ENCODE results near the gene HBS1L. TPM values are rescaled to one million over a fixed set of nuclear protein-coding genes. Genes with fewer than 3 reads are reported as not detected.

Gene HBS1L
- total RNA-seq, 1 experiment from 2014 or later: 89.4 TPM

DNA sequence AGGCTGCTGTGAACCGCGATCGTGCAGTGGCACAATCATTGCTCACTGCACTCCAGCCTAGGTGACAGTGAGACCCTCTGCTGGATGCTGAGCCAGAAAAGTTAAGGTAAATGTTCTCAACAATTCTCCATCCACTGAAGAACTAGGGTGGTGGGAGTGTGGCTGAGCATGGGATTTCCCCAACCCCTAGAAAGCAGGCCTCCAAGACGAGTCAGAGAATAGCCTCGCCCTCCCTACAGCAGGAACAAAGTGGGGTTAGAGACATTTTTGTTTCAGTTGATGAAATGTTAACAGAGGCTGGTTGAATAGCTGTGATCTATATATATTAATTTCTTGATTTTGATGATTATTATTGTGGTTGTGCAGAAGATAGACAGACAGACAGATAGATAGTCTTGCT is 98.6 kb downstream of the HBS1L start:
- no TSS peak for BruUV-seq (replicated peaks)
- H2AFZ ChIP-seq (ENCODE audit: low read depth, low read length, poor library complexity, severe bottlenecking): no peak overlapping the region

DNA sequence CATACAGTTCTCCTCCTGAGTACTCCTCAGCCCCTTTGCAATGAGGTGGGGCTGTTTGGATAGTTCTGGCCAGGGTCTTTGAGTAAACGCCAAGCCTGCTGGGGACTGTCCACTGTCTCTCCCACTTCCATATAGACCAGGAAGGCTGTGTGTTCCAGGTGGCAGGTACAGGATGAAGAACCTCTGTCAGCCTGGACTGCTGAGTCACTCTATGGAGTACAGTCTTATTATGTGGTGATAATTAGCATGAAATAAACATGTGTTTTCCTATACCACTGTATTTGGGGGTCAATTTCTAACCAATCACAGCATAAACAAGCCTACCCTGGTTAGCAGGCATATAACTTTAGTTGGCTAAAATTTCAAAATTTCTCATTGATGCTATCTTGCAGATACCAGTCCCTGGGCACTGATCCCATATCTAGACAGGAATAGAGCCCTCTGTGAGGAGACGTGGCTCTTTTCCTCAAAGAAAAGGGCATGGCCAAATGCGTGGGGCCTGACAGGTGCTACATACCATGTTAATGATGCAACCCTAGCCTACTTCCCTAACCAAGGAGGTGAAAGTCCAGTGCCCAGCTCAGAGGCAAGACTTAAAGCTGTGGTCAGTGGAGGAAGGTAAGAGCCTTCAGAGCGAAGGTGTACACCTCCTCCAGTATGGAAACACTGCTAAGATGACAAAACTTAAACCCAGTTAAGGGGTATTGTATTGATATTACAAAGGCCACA is 100.2 kb downstream of the HBS1L start:
- DNase-seq (ENCODE audit: low read depth, low spot score) (no peak), ATAC-seq (no peak; the same call in 1 of the 2 replicates)
- H3K9me3 ChIP-seq (ENCODE audit: control insufficient read depth in 1 of 2, insufficient read depth in 1 of 2, low read depth in 1 of 2, low read length in 2 of 2): no peaks in the 10 kb centered on the region
- H3K36me3 ChIP-seq (ENCODE audit: control insufficient read depth in 1 of 2, insufficient read depth in 2 of 2, low read length in 2 of 2): peaks cover 0 to 5% of the 10 kb centered on the region in 2 experiments; a peak in 2 of 4 replicates
- H3K4me1 ChIP-seq (ENCODE audit: control insufficient read depth in 1 of 2, insufficient read depth in 2 of 2, low read length in 2 of 2): no peaks in the 10 kb centered on the region; a peak in 1 of 4 replicates
- H3K9me2 ChIP-seq (ENCODE audit: insufficient read depth): no peaks in the 10 kb centered on the region
- no peak overlapping the region for H3K4me2 ChIP-seq (ENCODE audit: low read length)
- no peaks in the 10 kb centered on the region for H3K27me3 ChIP-seq (ENCODE audit: insufficient read depth, low read length)
- CTCF ChIA-PET: no interaction called here
- H2AFZ ChIP-seq (ENCODE audit: low read depth, low read length, poor library complexity, severe bottlenecking): no peak overlapping the region
- H4K20me1 ChIP-seq (ENCODE audit: insufficient read depth): no peaks in the 10 kb centered on the region
- intact Hi-C loops (cut with micrococcal nuclease): no loop called here
- no peak overlapping the region for H3K27ac ChIP-seq (ENCODE audit: low read depth, low read length)
- RAD21 ChIA-PET (ENCODE audit: low non-redundant PET in 1 of 2, low total read pairs in 2 of 2, uncharacterized antibody in 2 of 2, unreplicated experiment in 2 of 2): no interaction called here
- H3K9ac ChIP-seq (ENCODE audit: low read length): no peak overlapping the region
- no peaks in the 10 kb centered on the region for H3K79me2 ChIP-seq (ENCODE audit: insufficient read depth, low read length)
- BruUV-seq (replicated peaks): no TSS peak
- H3K4me3 ChIP-seq (replicated peaks in 1 of 2; ENCODE audit: low read depth in 1 of 2, low read length in 2 of 2): no peak overlapping the region
- POLR2A ChIA-PET: no interaction called here
- TF ChIP-seq, protein P1, sequence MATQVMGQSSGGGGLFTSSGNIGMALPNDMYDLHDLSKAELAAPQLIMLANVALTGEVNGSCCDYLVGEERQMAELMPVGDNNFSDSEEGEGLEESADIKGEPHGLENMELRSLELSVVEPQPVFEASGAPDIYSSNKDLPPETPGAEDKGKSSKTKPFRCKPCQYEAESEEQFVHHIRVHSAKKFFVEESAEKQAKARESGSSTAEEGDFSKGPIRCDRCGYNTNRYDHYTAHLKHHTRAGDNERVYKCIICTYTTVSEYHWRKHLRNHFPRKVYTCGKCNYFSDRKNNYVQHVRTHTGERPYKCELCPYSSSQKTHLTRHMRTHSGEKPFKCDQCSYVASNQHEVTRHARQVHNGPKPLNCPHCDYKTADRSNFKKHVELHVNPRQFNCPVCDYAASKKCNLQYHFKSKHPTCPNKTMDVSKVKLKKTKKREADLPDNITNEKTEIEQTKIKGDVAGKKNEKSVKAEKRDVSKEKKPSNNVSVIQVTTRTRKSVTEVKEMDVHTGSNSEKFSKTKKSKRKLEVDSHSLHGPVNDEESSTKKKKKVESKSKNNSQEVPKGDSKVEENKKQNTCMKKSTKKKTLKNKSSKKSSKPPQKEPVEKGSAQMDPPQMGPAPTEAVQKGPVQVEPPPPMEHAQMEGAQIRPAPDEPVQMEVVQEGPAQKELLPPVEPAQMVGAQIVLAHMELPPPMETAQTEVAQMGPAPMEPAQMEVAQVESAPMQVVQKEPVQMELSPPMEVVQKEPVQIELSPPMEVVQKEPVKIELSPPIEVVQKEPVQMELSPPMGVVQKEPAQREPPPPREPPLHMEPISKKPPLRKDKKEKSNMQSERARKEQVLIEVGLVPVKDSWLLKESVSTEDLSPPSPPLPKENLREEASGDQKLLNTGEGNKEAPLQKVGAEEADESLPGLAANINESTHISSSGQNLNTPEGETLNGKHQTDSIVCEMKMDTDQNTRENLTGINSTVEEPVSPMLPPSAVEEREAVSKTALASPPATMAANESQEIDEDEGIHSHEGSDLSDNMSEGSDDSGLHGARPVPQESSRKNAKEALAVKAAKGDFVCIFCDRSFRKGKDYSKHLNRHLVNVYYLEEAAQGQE (IDR thresholded peaks at IDR 0.05; ENCODE audit: low read depth): no peak
- no peak for TF ChIP-seq TCF7L2 (IDR thresholded peaks at IDR 0.05; ENCODE audit: borderline replicate concordance, extremely low read depth, insufficient read depth, insufficient read length)
- TF ChIP-seq, protein P2, sequence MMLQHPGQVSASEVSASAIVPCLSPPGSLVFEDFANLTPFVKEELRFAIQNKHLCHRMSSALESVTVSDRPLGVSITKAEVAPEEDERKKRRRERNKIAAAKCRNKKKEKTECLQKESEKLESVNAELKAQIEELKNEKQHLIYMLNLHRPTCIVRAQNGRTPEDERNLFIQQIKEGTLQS (IDR thresholded peaks at IDR 0.05): no peak
- TF ChIP-seq RAD21 (IDR thresholded peaks at IDR 0.05; ENCODE audit: low read depth): no peak
- TF ChIP-seq EGR1 (IDR thresholded peaks at IDR 0.05; ENCODE audit: low read depth): no peak
- no peak for TF ChIP-seq EZH2phosphoT487 (IDR thresholded peaks at IDR 0.05; ENCODE audit: borderline replicate concordance)
- no peak for TF ChIP-seq JUND (IDR thresholded peaks at IDR 0.05)
- no peak for TF ChIP-seq ZNF274 (IDR thresholded peaks at IDR 0.05; ENCODE audit: low read depth, low read length)
- TF ChIP-seq CBX3 (IDR thresholded peaks at IDR 0.05; ENCODE audit: low read depth): no peak
- TF ChIP-seq EZH2 (IDR thresholded peaks at IDR 0.05): no peak
- TF ChIP-seq SP1 (IDR thresholded peaks at IDR 0.05; ENCODE audit: low read depth): no peak
- TF ChIP-seq YY1 (IDR thresholded peaks at IDR 0.05; ENCODE audit: extremely low read depth, insufficient replicate concordance, low read depth, low read length): no peak

More for the DNA sequence above, 98.6 kb downstream of the HBS1L start:
- Histone ChIP-seq H3K9ac (ENCODE audit: low read length) (no peak overlapping the region), H3K79me2 (ENCODE audit: insufficient read depth, low read length) (no peaks in the 10 kb centered on the region), H3K4me2 (ENCODE audit: low read length) (no peak overlapping the region), H3K27me3 (ENCODE audit: insufficient read depth, low read length) (no peaks in the 10 kb centered on the region), H3K36me3 (ENCODE audit: control insufficient read depth in 1 of 2, insufficient read depth in 2 of 2, low read length in 2 of 2) (peaks cover 0 to 10% of the 10 kb centered on the region in 2 experiments; a peak in 3 of 4 replicates), H4K20me1 (ENCODE audit: insufficient read depth) (no peaks in the 10 kb centered on the region), H3K9me2 (ENCODE audit: insufficient read depth) (no peaks in the 10 kb centered on the region), H3K27ac (ENCODE audit: low read depth, low read length) (no peak overlapping the region), H3K4me3 (replicated peaks in 1 of 2; ENCODE audit: low read depth in 1 of 2, low read length in 2 of 2) (no peak overlapping the region), H3K9me3 (ENCODE audit: control insufficient read depth in 1 of 2, insufficient read depth in 1 of 2, low read depth in 1 of 2, low read length in 2 of 2) (no peaks in the 10 kb centered on the region), H3K4me1 (ENCODE audit: control insufficient read depth in 1 of 2, insufficient read depth in 2 of 2, low read length in 2 of 2) (no peaks in the 10 kb centered on the region; a peak in 1 of 4 replicates)
- intact Hi-C loops (cut with micrococcal nuclease): no loop called here
- DNase-seq (ENCODE audit: low read depth, low spot score): no peak
- CTCF ChIA-PET: interaction anchor here (1.1 kb wide), 1 partner anchor 15 kb away, joined by 4 read pairs; no protein-coding TSS in a partner anchor
- TF ChIP-seq, protein P3, sequence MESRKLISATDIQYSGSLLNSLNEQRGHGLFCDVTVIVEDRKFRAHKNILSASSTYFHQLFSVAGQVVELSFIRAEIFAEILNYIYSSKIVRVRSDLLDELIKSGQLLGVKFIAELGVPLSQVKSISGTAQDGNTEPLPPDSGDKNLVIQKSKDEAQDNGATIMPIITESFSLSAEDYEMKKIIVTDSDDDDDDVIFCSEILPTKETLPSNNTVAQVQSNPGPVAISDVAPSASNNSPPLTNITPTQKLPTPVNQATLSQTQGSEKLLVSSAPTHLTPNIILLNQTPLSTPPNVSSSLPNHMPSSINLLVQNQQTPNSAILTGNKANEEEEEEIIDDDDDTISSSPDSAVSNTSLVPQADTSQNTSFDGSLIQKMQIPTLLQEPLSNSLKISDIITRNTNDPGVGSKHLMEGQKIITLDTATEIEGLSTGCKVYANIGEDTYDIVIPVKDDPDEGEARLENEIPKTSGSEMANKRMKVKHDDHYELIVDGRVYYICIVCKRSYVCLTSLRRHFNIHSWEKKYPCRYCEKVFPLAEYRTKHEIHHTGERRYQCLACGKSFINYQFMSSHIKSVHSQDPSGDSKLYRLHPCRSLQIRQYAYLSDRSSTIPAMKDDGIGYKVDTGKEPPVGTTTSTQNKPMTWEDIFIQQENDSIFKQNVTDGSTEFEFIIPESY (IDR thresholded peaks at IDR 0.05; ENCODE audit: extremely low read depth, insufficient replicate concordance, low read length): no peak
- no peak for TF ChIP-seq JUND (IDR thresholded peaks at IDR 0.05)
- POLR2A ChIA-PET: no interaction called here
- no peak for ATAC-seq
- RAD21 ChIA-PET (ENCODE audit: low non-redundant PET in 1 of 2, low total read pairs in 2 of 2, uncharacterized antibody in 2 of 2, unreplicated experiment in 2 of 2): no interaction called here
